Measurements from ENCODE around the gene RHOB.
"Not testable (repeated sequence)": the region's sequence is repeated elsewhere in the genome, so short reads cannot be mapped to it uniquely, and the experiment has no call there.

The RHOB gene

GRCh38 chr2:20422402-20423271 lies 24.2 kb upstream of the RHOB start:
- DNase-seq (ENCODE audit: low read depth, low spot score): no peak

GRCh38 chr2:20423359-20423758 lies 23.5 kb upstream of the RHOB start:
- DNase-seq (ENCODE audit: low read depth, low spot score): no peak

GRCh38 chr2:20423847-20424246 lies 23.0 kb upstream of the RHOB start:
- DNase-seq (ENCODE audit: low read depth, low spot score): no peak

- DNase-seq (ENCODE audit: low read depth, low spot score): no peak
These were observed 22.3 kb upstream of the RHOB start for GRCh38 chr2:20424300-20425290.

GRCh38 chr2:20425371-20425881 lies 21.4 kb upstream of the RHOB start:
- no peak for DNase-seq (ENCODE audit: low read depth, low spot score)

GRCh38 chr2:20425884-20426283 lies 21.0 kb upstream of the RHOB start:
- DNase-seq (ENCODE audit: low read depth, low spot score): no peak

GRCh38 chr2:20427931-20428526 lies 18.8 kb upstream of the RHOB start:
- DNase-seq (ENCODE audit: low read depth, low spot score): no peak

- no peak for DNase-seq (ENCODE audit: low read depth, low spot score)
These were observed 18.0 kb upstream of the RHOB start for GRCh38 chr2:20428717-20429490.

- no peak for DNase-seq (ENCODE audit: low read depth, low spot score)
These were observed 17.3 kb upstream of the RHOB start for GRCh38 chr2:20429528-20429927.

GRCh38 chr2:20430035-20430434 lies 16.8 kb upstream of the RHOB start:
- DNase-seq (ENCODE audit: low read depth, low spot score): no peak

GRCh38 chr2:20430461-20431300 lies 16.2 kb upstream of the RHOB start:
- DNase-seq (ENCODE audit: low read depth, low spot score): no peak

- DNase-seq (ENCODE audit: low read depth, low spot score): no peak
These were observed 15.6 kb upstream of the RHOB start for GRCh38 chr2:20431301-20431698.

GRCh38 chr2:20431772-20432171 lies 15.1 kb upstream of the RHOB start:
- DNase-seq (ENCODE audit: low read depth, low spot score): no peak

- no peak for DNase-seq (ENCODE audit: low read depth, low spot score)
These were observed 14.2 kb upstream of the RHOB start for GRCh38 chr2:20432714-20433113.

- no peak for DNase-seq (ENCODE audit: low read depth, low spot score)
These were observed 13.6 kb upstream of the RHOB start for GRCh38 chr2:20433249-20433648.

GRCh38 chr2:20433946-20434553 lies 12.8 kb upstream of the RHOB start:
- no peak for DNase-seq (ENCODE audit: low read depth, low spot score)

GRCh38 chr2:20434588-20435294 lies 12.1 kb upstream of the RHOB start:
- no peak for DNase-seq (ENCODE audit: low read depth, low spot score)

- not testable (repeated sequence) for DNase-seq (ENCODE audit: low read depth, low spot score)
These were observed 11.4 kb upstream of the RHOB start for GRCh38 chr2:20435456-20435855.
